NCI-H510A (cell line): ENCODE data around the gene STIL.
A peak's percentile ranks its signal among the peaks of the same experiment; 100 is the strongest.
"Not testable (repeated sequence)": the region's sequence is repeated elsewhere in the genome, so short reads cannot be mapped to it uniquely, and the experiment has no call there.

Source experiments
- DNase-seq: peaks from one replicate; lab custom pipeline; 2025; lab: John Stamatoyannopoulos, UW

The STIL gene

GRCh38 chr1:47313915-47314664 lies at the start of gene STIL:
STIL (minus strand) TSS chr1:47314147; CDS start chr1:47310319, 3,828 bp downstream.
- DNase-seq, result peak; percentile 98

- DNase-seq, result no peak
Observed at GRCh38 chr1:47362828-47363227, 48.9 kb upstream of the STIL start.

- no peak for DNase-seq
Observed at GRCh38 chr1:47361380-47361779, 47.4 kb upstream of the STIL start.

- no peak for DNase-seq
Observed at GRCh38 chr1:47351305-47351704, 37.4 kb upstream of the STIL start.

GRCh38 chr1:47348246-47348645 lies 34.3 kb upstream of the STIL start:
- no peak for DNase-seq

GRCh38 chr1:47347735-47348134 lies 33.8 kb upstream of the STIL start:
- DNase-seq, result no peak

- not testable (repeated sequence) for DNase-seq
Observed at GRCh38 chr1:47346979-47347378, 33.0 kb upstream of the STIL start.

GRCh38 chr1:47340227-47340626 lies 26.3 kb upstream of the STIL start:
- DNase-seq, result no peak

GRCh38 chr1:47338249-47339077 lies 24.5 kb upstream of the STIL start:
- DNase-seq, result no peak

- no peak for DNase-seq
Observed at GRCh38 chr1:47337350-47337749, 23.4 kb upstream of the STIL start.

GRCh38 chr1:47334765-47335435 lies 21.0 kb upstream of the STIL start:
- no peak for DNase-seq

- DNase-seq, result peak; percentile 76
Observed at GRCh38 chr1:47333922-47334764, 20.2 kb upstream of the STIL start.

GRCh38 chr1:47333578-47333921 lies 19.6 kb upstream of the STIL start, which contains the start of gene CMPK1:
CMPK1 (plus strand) TSS chr1:47333790; CDS start chr1:47333946, 156 bp downstream.
- peak; percentile 64 for DNase-seq

- DNase-seq, result no peak
Observed at GRCh38 chr1:47332779-47333577, 19.0 kb upstream of the STIL start.

GRCh38 chr1:47331875-47332274 lies 17.9 kb upstream of the STIL start:
- DNase-seq, result no peak

- DNase-seq, result no peak
Observed at GRCh38 chr1:47330212-47330611, 16.3 kb upstream of the STIL start.

GRCh38 chr1:47328992-47329391 lies 15.0 kb upstream of the STIL start:
- DNase-seq, result no peak

GRCh38 chr1:47326271-47326670 lies 12.3 kb upstream of the STIL start:
- no peak for DNase-seq

GRCh38 chr1:47325528-47325927 lies 11.6 kb upstream of the STIL start:
- peak; percentile 27 for DNase-seq

GRCh38 chr1:47324682-47325081 lies 10.7 kb upstream of the STIL start:
- DNase-seq, result no peak

GRCh38 chr1:47323599-47324031 lies 9.7 kb upstream of the STIL start:
- no peak for DNase-seq
